ENCODE results near the gene JUNB. TPM values are rescaled to one million over a fixed set of nuclear protein-coding genes. Genes with fewer than 3 reads are reported as not detected.

JUNB gene
- total RNA-seq, 1 donor, result 700 TPM

- peak in 1 of 3 donors; percentile 34 for DNase-seq (ENCODE audit: low read depth in 2 of 3, low spot score in 2 of 3)
Observed at GRCh38 chr19:12838886-12839756, 47.8 kb downstream of the JUNB start.

- DNase-seq (ENCODE audit: low read depth in 2 of 3, low spot score in 2 of 3), result peak in 2 of 3 donors; percentile 75 to 77
Observed at GRCh38 chr19:12840091-12841079, 49.1 kb downstream of the JUNB start.

GRCh38 chr19:12841094-12841493 is 49.8 kb downstream of the JUNB start:
- peak in 1 of 3 donors; percentile 38 for DNase-seq (ENCODE audit: low read depth in 2 of 3, low spot score in 2 of 3)

- no peak for DNase-seq (ENCODE audit: low read depth in 2 of 3, low spot score in 2 of 3)
Observed at GRCh38 chr19:12842511-12842910, 51.2 kb downstream of the JUNB start.

Small RNA genes within 50 kb of the gene (small RNA-seq; reads per million reads assigned to genes)
- not detected for gene MIR5684

Other genes starting within 250 kb of the JUNB start
- 4.8 TPM for gene ZNF564, start 240.0 kb upstream of the JUNB start, total RNA-seq
- 9.7 TPM for gene ZNF490, start 180.7 kb upstream of the JUNB start, total RNA-seq
- 9.4 TPM for gene ZNF791, start 180.6 kb upstream of the JUNB start, total RNA-seq
- gene MAN2B1, start 124.7 kb upstream of the JUNB start, total RNA-seq, result 128 TPM
- gene WDR83, start 124.7 kb upstream of the JUNB start, total RNA-seq, result 14.8 TPM
- 102 TPM for gene DHPS, start 109.6 kb upstream of the JUNB start, total RNA-seq
- gene GNG14, start 103.5 kb upstream of the JUNB start, total RNA-seq, result not detected
- 31.2 TPM for gene FBXW9, start 94.9 kb upstream of the JUNB start, total RNA-seq
- gene TNPO2, start 67.6 kb upstream of the JUNB start, total RNA-seq, result 68.1 TPM
- gene TRIR, start 56.8 kb upstream of the JUNB start, total RNA-seq, result 162 TPM
- gene GET3, start 54.0 kb upstream of the JUNB start, total RNA-seq, result 106 TPM
- gene BEST2, start 39.7 kb upstream of the JUNB start, total RNA-seq, result not detected
- 29.9 TPM for gene HOOK2, start 15.9 kb upstream of the JUNB start, total RNA-seq
- 278 TPM for gene PRDX2, start 10.3 kb downstream of the JUNB start, total RNA-seq
- gene THSD8, start 10.6 kb downstream of the JUNB start, total RNA-seq, result not detected
- 35.0 TPM for gene RNASEH2A, start 15.1 kb downstream of the JUNB start, total RNA-seq
- gene RTBDN, start 43.1 kb downstream of the JUNB start, total RNA-seq, result not detected
- gene MAST1, start 47.0 kb downstream of the JUNB start, total RNA-seq, result 7.3 TPM
- 25.6 TPM for gene DNASE2, start 90.0 kb downstream of the JUNB start, total RNA-seq
- 71.4 TPM for gene KLF1, start 95.7 kb downstream of the JUNB start, total RNA-seq
- gene GCDH, start 99.7 kb downstream of the JUNB start, total RNA-seq, result 87.3 TPM
- gene SYCE2, start 127.8 kb downstream of the JUNB start, total RNA-seq, result 0.27 TPM
- 134 TPM for gene FARSA, start 142.2 kb downstream of the JUNB start, total RNA-seq
- gene CALR, start 147.1 kb downstream of the JUNB start, total RNA-seq, result 1,092 TPM
- gene RAD23A, start 154.4 kb downstream of the JUNB start, total RNA-seq, result 84.3 TPM
- 24.5 TPM for gene GADD45GIP1, start 165.7 kb downstream of the JUNB start, total RNA-seq
- gene DAND5, start 178.1 kb downstream of the JUNB start, total RNA-seq, result under 0.01 TPM
- gene NFIX, start 204.0 kb downstream of the JUNB start, total RNA-seq, result 23.4 TPM